GM18508 (cell line): ENCODE data around the gene ROCK2.

Source experiments
- ATAC-seq: cut with Tn5 transposase; IDR thresholded peaks from one replicate; pipeline ENCODE4 v1.9.1; 2021; ENCODE audit warnings: moderate number of reproducible peaks; ENCODE audit not compliant: insufficient read depth, unreplicated experiment

ROCK2 gene

GRCh38 chr2:11133238-11133935 is 211.0 kb downstream of the ROCK2 start:
- ATAC-seq = no peak

- no peak for ATAC-seq
These were observed 212.3 kb downstream of the ROCK2 start for GRCh38 chr2:11132036-11132671.

- no peak for ATAC-seq
These were observed 213.1 kb downstream of the ROCK2 start for GRCh38 chr2:11131166-11131920.
